Esophagus muscularis mucosa (tissue), 4 donors: ENCODE data around the gene ADGRA1. TPM values are rescaled to one million over a fixed set of nuclear protein-coding genes. Genes with fewer than 3 reads are reported as not detected.

Experiments
- DNase-seq: peaks from one replicate; pipeline ENCODE4 v3.0.0-alpha.2; 2017; ENCODE audit errors: extremely low spot score
- H3K27ac ChIP-seq, 4 donors: fragments of 200-600 bp; sonication (generic); replicated peaks in 1 of 4; 1 replicate in 3 of 4; 2 replicates in 1 of 4; pipeline ENCODE4 v1.5.1; 2016 to 2019; ENCODE audit warnings: mild to moderate bottlenecking in 1 of 4
- H3K27me3 ChIP-seq, 4 donors: fragments of 200-600 bp; sonication (generic); one replicate each; pipeline versions ENCODE4 v1.5.1 to v1.6.0; 2016 to 2019
- H3K36me3 ChIP-seq, 4 donors: fragments of 200-600 bp; sonication (generic); one replicate each; pipeline ENCODE4 v1.5.1; 2016 to 2019
- H3K4me1 ChIP-seq, 4 donors: fragments of 200-600 bp; sonication (generic); one replicate each; pipeline ENCODE4 v1.5.1; 2016 to 2019
- H3K4me3 ChIP-seq, 4 donors: fragments of 200-600 bp; sonication (generic); 1 replicate in 2 of 4; 2 replicates in 2 of 4; pipeline ENCODE4 v1.5.1; 2016 to 2019; ENCODE audit warnings: mild to moderate bottlenecking in 4 of 4, moderate library complexity in 1 of 4
- H3K9me3 ChIP-seq, 4 donors: fragments of 200-600 bp; sonication (generic); 1 replicate in 3 of 4; 2 replicates in 1 of 4; pipeline ENCODE4 v1.5.1; 2016 to 2019
- EP300 ChIP-seq: sonication (generic); formaldehyde crosslinking; IDR thresholded peaks from one replicate; pipeline ENCODE4 v1.6.1; 2017; ENCODE audit warnings: antibody characterized with exemption
- POLR2A ChIP-seq: fragments of 450-650 bp; IDR thresholded peaks from one replicate; pipeline ENCODE4 v1.6.1; 2017; ENCODE audit warnings: antibody characterized with exemption, moderate library complexity, mild to moderate bottlenecking, low read depth
- POLR2AphosphoS5 ChIP-seq, 2 donors: sonication (generic); formaldehyde crosslinking; IDR thresholded peaks; one replicate each; pipeline ENCODE4 v1.6.1; 2017; ENCODE audit warnings: antibody characterized with exemption in 2 of 2
- WGBS: methylation state at CpG from one replicate; pipeline ENCODE4 v1.1.5; 2018; 5-methylcytosine and 5-hydroxymethylcytosine counted together
- intact Hi-C: fragments of 100-400 bp; cut with DNase I; formaldehyde crosslinking; loops from one replicate; pipeline ENCODE4 v1.15.1; 2023
- total RNA-seq, 4 donors: library from RNA; depleted of rRNA; stranded (reverse); fragments of >200 nt; gene quantifications; one replicate each; pipeline versions ENCODE4 v1.1.0 to v1.2.1, GENCODE V29; 2016
- TF ChIP-seq, protein P1 (sequence below), 3 experiments: fragments of 200-600 bp in 2 of 3; fragments of 450-650 bp in 1 of 3; sonication (generic) in 2 of 3; IDR thresholded peaks; one replicate each; pipeline ENCODE4 v1.5.1; 2017 to 2019; ENCODE audit warnings: antibody characterized with exemption in 3 of 3, mild to moderate bottlenecking in 2 of 3, moderate library complexity in 1 of 3

Gene ADGRA1
- total RNA-seq, 4 donors from 2014 or later = under 0.01 to 0.06 TPM; not detected in 2

DNA sequence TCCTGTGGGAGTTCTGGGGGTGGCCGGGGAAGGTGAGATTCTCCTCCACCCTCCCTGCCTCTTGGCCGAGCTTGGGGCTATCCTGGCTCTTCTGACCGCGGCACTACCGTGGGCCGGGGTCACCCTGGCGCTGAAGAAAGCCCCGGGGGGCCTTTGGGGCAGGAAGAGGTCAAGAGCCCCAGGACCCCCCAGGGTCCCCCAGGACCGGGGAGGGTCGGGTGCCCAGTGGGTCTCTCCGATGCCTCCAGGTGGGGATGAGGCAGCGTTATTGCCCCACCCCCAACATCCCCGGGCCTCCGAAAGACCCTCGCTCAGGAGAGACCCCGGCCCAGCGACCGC is 71.9 kb downstream of the ADGRA1 start:
- intact Hi-C loops = no loop called here
- no peaks in the 10 kb centered on the region for H3K36me3 ChIP-seq
- no peak for DNase-seq
- H3K4me1 ChIP-seq = peaks cover 11 to 35% (median 22%) of the 10 kb centered on the region in 4 donors
- H3K9me3 ChIP-seq = no peaks in the 10 kb centered on the region
- peak overlapping the region; percentile 57 to 67 (median 60) for H3K4me3 ChIP-seq
- TF ChIP-seq POLR2A = no peak
- TF ChIP-seq EP300 = no peak
- TF ChIP-seq, protein P1, sequence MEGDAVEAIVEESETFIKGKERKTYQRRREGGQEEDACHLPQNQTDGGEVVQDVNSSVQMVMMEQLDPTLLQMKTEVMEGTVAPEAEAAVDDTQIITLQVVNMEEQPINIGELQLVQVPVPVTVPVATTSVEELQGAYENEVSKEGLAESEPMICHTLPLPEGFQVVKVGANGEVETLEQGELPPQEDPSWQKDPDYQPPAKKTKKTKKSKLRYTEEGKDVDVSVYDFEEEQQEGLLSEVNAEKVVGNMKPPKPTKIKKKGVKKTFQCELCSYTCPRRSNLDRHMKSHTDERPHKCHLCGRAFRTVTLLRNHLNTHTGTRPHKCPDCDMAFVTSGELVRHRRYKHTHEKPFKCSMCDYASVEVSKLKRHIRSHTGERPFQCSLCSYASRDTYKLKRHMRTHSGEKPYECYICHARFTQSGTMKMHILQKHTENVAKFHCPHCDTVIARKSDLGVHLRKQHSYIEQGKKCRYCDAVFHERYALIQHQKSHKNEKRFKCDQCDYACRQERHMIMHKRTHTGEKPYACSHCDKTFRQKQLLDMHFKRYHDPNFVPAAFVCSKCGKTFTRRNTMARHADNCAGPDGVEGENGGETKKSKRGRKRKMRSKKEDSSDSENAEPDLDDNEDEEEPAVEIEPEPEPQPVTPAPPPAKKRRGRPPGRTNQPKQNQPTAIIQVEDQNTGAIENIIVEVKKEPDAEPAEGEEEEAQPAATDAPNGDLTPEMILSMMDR (IDR thresholded peaks at IDR 0.05) = no peak
- TF ChIP-seq POLR2AphosphoS5 (IDR thresholded peaks at IDR 0.05) = no peak
- H3K27ac ChIP-seq = no peak overlapping the region
- H3K27me3 ChIP-seq = peaks cover 0 to 63% (median 6%) of the 10 kb centered on the region in 4 donors
- WGBS = 13% methylated on average over 8 of the region's 18 CpGs

DNA sequence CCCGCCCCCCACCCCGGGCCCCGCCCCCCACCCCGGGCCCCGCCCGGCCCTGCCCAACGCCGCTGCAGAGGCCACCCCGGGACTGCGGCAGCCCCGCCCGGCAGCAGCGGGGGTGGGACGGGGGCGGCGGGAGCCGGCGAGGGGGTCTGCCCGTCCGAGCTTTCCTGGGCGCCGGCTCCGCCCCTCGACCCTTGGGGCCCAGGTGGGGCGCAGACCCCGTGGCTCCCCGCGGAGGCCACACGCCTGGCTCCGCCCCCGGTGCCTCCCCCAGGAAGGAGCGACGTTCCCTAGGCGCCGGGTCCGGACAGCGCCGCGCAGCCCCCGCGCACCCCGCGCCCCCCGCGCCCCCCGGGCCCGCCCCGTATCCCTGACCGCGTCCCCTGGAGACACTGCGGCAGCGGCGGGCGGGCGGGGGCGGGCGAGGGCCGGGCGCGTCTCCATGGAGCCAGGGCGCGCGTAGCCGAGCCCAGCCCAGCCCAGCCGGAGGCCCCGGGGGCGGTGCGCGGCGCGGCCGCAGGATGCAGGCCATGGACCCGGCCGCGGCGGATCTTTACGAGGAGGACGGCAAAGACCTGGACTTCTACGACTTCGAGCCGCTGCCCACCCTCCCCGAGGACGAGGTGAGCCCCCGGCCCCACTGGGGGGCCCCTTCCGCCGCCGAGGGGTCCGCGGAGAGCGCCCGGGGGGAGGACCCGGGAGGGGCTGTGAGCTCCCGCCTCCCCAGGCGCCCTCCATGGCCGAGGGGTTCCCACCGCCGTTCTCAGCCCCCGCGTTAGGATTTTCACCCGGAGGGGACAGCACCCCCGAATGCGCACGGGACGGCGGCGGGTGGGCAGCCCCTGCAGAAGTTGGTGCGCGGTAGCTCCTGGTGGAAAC is 72.5 kb downstream of the ADGRA1 start, which contains the start of gene KNDC1:
TSS of gene KNDC1 (plus strand) at position 270 of the 876 bp plus-strand sequence. CDS start at position 519, 249 bp downstream.
- H3K4me1 ChIP-seq = peaks cover 11 to 35% (median 22%) of the 10 kb centered on the region in 4 donors
- H3K36me3 ChIP-seq = no peaks in the 10 kb centered on the region
- TF ChIP-seq POLR2A (no peak), POLR2AphosphoS5 (IDR thresholded peaks at IDR 0.05) (no peak), EP300 (no peak)
- TF ChIP-seq, protein P1 (IDR thresholded peaks at IDR 0.05) = no peak
- intact Hi-C loops = no loop called here
- no peaks in the 10 kb centered on the region for H3K9me3 ChIP-seq
- peaks cover 0 to 69% (median 6%) of the 10 kb centered on the region in 4 donors for H3K27me3 ChIP-seq
- WGBS = 0% methylated on average over 13 of the region's 108 CpGs
- peak within 1 kb of the TSS; percentile 57 to 67 (median 60) for H3K4me3 ChIP-seq
- no peak within 1 kb of the TSS for H3K27ac ChIP-seq
- DNase-seq = no peak

DNA sequence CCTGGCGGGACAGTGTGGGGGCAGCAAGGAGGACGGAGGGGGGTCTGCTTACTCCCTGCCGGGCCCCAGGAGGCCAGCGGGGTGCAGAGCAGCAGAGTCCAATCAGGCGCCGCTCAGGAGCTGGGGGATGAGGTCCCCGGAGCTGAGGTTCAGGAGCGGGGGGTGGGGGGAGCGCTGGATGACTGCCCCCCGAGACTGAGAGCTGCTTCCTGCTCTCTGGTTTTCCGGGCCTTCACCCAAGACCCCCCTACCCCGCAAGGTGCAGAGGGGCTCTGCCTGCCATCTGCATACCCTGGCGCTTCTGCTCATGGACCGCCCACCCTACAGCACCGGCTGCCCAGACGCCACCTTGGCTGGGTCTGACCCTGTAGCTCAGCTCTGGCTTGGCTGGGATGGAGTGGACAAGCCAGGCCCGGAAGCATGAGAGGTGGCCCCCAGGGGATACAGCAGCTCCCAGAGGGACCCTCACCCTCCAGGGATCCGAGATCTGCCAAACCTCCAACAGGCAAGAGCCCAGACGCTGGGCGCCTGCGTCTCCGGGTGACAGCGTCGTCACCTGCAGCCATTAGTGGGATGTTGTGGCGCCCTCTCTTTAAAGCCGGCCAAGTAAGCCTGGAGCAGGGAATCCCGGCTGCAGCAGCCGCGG is 73.2 kb downstream of the ADGRA1 start:
- intact Hi-C loops = no loop called here
- no peaks in the 10 kb centered on the region for H3K9me3 ChIP-seq
- H3K4me1 ChIP-seq = peaks cover 11 to 35% (median 22%) of the 10 kb centered on the region in 4 donors
- peaks cover 0 to 77% (median 6%) of the 10 kb centered on the region in 4 donors for H3K27me3 ChIP-seq
- WGBS = 4% methylated on average over 17 of the region's 29 CpGs
- DNase-seq = no peak
- H3K4me3 ChIP-seq = peak overlapping the region; percentile 57 to 67 (median 60)
- H3K36me3 ChIP-seq = no peaks in the 10 kb centered on the region
- no peak overlapping the region for H3K27ac ChIP-seq
- TF ChIP-seq EP300 (no peak), POLR2AphosphoS5 (IDR thresholded peaks at IDR 0.05) (no peak), POLR2A (no peak)
- TF ChIP-seq, protein P1 (IDR thresholded peaks at IDR 0.05) = no peak

DNA sequence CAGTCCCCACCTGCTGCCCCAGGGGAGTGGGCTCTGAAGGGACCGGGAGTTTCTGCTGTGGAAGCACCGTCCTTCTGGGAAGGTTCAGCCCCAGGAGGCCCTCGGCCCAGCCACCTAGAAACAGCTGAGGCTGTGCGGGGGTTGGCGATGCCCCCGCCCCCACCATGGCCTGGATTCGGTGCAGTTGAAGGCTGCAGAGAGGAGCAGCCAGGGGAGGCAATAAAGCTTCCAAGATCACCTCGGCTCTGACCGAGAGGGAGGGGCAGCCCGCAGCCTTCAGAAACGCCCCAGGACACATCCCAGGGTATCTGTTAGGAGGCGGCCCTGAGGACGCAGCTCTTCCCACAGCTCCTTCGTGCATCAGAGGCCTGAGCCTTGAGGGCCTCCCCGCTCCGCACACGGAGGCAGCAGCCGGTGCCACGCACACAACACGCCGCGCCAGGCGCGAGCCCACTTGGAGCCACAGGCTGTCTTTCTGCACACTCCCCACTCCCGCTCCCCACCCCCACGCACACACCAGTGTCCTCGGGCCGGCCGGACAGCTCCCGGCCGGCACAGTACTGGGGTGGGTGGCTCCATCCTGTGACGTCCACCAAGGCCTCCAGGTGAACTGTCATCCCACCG is 73.9 kb downstream of the ADGRA1 start:
- 65% methylated on average over 19 of the region's 33 CpGs for WGBS
- Histone ChIP-seq H3K36me3 (no peaks in the 10 kb centered on the region), H3K27ac (no peak overlapping the region), H3K4me3 (peak overlapping the region in 3 of 4 donors; percentile 57 to 60 (median 60)), H3K9me3 (no peaks in the 10 kb centered on the region), H3K4me1 (peaks cover 11 to 35% (median 22%) of the 10 kb centered on the region in 4 donors), H3K27me3 (peaks cover 0 to 83% (median 6%) of the 10 kb centered on the region in 4 donors)
- no peak for DNase-seq
- intact Hi-C loops = no loop called here
- TF ChIP-seq POLR2AphosphoS5 (IDR thresholded peaks at IDR 0.05) = no peak
- no peak for TF ChIP-seq EP300
- no peak for TF ChIP-seq POLR2A
- TF ChIP-seq, protein P1 (IDR thresholded peaks at IDR 0.05) = no peak
